H1 (cell line): Measurements from ENCODE around the gene DPYD. TPM values are rescaled to one million over a fixed set of nuclear protein-coding genes. Genes with fewer than 3 reads are reported as not detected.

Experiments used
- KDM4A ChIP-seq: IDR thresholded peaks from one replicate; pipeline ENCODE4 v1.7.1; 2012; ENCODE audit warnings: low read depth, mild to moderate bottlenecking, moderate library complexity, low read length, inconsistent platforms; ENCODE audit not compliant: severe bottlenecking
- MAFK ChIP-seq: IDR thresholded peaks from 2 replicates; pipeline ENCODE4 v1.6.1; 2012; ENCODE audit warnings: low read depth, mild to moderate bottlenecking, improper control_type of control experiment, low read length
- NRF1 ChIP-seq: IDR thresholded peaks from 2 replicates; pipeline ENCODE4 v1.6.1; 2011; ENCODE audit warnings: mild to moderate bottlenecking, low read depth, low read length, improper control_type of control experiment
- SIX5 ChIP-seq: IDR thresholded peaks from 2 replicates; pipeline ENCODE4 v1.6.1; 2011; ENCODE audit warnings: mild to moderate bottlenecking, low read depth, low read length
- YY1 ChIP-seq: IDR thresholded peaks from 2 replicates; pipeline ENCODE4 v1.6.1; 2011; ENCODE audit warnings: low read depth, mild to moderate bottlenecking, low read length
- ZNF274 ChIP-seq: IDR thresholded peaks from 2 replicates; pipeline ENCODE4 v1.7.0; 2012; ENCODE audit warnings: low read length, borderline replicate concordance; ENCODE audit errors: extremely low read depth
- polyA plus RNA-seq, 7 experiments: library from polyadenylated mRNA; depleted of rRNA in 3 of 7; stranded (reverse) in 5 of 7; unstranded in 2 of 7; fragments of >200 nt in 5 of 7; fragments of 200-250 nt in 2 of 7; gene quantifications; 1 replicate in 5 of 7; 2 replicates in 1 of 7; 4 replicates in 1 of 7; pipeline versions ENCODE4 v1.2.1 to v1.2.3, GENCODE V29; 2011 to 2013; ENCODE audit warnings: missing spikeins in 2 of 7, mixed read lengths in 2 of 7
- total RNA-seq: library from RNA; stranded (reverse); fragmentation: NEBNext Ultra II Directional; extraction: Animal tissue kit (Norgen Biotek cat#: 25700); gene quantifications from 2 replicates; pipeline ENCODE4 v1.2.1, GENCODE V29; 2021

DPYD gene
- total and polyA plus RNA-seq, 2 of the 8 experiments (the other 6 are each of a cell fraction or from before 2014, with no cell fraction given) = 0.29 to 0.73 TPM

DNA sequence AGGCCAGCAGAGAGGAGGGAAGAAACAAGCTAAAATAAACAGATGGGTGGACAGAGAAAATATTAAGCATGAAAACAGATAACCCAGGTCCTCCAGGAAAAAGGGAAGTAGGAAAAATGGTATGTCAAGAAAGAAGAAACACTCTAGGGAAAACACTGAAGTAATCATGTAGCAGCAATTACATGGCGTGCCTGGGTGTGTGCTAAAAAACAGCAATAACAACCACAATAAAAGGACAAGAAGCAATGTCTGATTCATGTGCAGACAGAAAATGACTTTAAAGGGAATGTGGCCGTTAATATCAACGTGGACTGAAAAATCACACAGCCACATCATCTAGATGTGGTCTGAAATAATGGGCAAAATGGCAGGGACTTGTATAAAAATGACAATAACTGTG lies 829.6 kb downstream of the DPYD start (continued):
- TF ChIP-seq KDM4A (no peak), ZNF274 (no peak), MAFK (no peak), SIX5 (no peak), YY1 (no peak), NRF1 (no peak)
